GM19455 (cell line): Measurements from ENCODE around the gene KRTAP4-9.
"Not testable (repeated sequence)": the region's sequence is repeated elsewhere in the genome, so short reads cannot be mapped to it uniquely, and the experiment has no call there.

Source experiments
- ATAC-seq: cut with Tn5 transposase; IDR thresholded peaks from one replicate; pipeline ENCODE4 v1.9.1; 2021; ENCODE audit not compliant: unreplicated experiment

The KRTAP4-9 gene

DNA sequence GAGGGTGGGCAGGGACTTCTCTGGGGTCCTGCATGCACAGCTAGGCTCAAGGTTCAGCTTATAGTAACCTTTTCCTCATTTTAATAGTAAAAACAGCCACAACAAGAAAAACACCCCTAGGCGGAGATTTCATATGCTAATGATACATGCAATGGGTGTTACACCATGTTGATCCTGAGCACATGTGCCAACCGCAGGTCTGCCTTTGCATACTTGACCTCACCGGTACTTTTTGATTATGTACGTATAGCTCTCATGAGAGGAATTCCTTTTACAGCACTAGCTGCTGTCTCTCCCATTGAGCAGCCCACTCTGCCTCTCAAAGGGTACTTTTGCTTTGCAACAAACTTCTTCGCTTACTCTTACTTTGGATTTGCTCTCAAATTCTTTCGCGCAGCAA, 9.1 kb upstream of the KRTAP4-9 start:
- ATAC-seq, result no peak

DNA sequence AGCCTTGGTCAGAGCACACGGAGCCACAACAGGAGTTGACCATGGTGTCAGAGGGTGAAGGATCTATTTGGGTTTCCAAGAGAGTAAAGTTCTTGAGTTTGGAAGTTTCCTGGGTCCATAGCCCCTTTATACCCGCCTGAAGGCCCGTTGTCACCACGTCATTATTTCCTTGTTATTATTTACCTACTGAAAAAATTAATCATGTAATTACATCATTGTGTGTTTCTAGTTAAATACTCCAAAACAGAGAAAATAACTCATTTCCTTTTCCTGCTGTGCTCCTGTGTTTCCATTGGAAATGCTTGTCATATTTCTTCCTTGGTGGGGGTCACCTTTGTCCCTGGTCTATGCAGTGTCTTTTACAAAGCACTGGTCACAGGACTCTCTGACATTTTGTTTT, 7.1 kb upstream of the KRTAP4-9 start, which contains the start of gene KRTAP4-8:
Gene KRTAP4-8, minus strand, starts transcription at position 101 of the 400 bp plus-strand sequence. Its CDS starts 58 bp downstream, at position 43.
- ATAC-seq, result no peak

- ATAC-seq, result no peak
These were observed 6.7 kb upstream of the KRTAP4-9 start for GRCh38 chr17:41098481-41098880.

GRCh38 chr17:41099682-41100480, 5.3 kb upstream of the KRTAP4-9 start:
- not testable (repeated sequence) for ATAC-seq

DNA sequence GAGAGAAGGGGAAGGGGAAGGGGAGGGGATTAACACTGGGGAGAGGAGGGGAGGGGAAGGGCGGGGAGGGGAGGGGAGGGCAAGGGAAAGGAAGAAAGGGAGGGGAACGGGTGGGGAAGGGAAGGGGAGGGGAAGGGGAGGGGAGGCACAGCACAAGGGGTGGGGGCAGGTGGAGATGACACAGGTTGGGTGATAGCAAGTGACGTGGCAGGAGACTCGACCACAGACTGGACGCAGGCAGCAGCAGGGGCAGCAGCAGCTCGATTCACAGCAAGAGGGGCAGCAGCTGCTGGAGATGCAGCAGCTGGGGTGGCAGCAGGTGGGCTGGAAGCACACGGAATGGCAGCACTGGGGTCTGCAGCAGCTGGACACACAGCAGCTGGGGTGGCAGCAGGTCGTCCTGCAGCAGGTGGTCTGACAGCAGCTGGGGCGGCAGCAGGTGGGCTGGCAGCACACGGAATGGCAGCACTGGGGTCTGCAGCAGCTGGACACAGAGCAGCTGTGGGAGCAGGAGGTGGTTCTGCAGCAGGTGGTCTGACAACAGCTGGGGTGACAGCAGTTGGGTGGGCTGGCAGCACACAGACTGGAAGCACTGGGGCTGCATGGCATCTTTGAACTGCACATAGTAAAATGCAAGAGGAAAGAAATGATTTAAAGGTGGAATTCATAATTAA, 3.5 kb upstream of the KRTAP4-9 start, which contains the start of gene KRTAP4-16:
Gene KRTAP4-16, minus strand, starts transcription at position 624 of the 674 bp plus-strand sequence. Its CDS starts 0 bp downstream, at position 624.
- no peak for ATAC-seq

DNA sequence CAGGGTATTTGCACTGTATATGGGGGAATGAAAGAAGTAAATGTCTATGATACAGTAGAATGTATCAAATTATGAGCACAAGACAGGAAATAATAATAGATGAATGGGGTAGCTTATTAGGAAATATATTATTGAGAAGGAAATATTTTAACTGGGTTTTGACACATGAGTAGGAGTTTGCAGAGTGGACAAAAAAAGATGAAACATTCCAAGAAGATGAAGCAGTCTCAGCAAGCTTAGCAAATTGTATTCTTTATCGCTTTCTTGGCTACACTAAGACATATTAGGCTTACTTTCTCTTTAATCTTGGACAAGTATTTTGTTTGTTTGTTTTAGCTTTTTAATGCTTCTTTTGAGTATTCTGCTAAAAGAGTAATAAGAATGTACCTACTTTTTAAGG, 1.3 kb upstream of the KRTAP4-9 start:
- ATAC-seq, result no peak

- not testable (repeated sequence) for ATAC-seq
These were observed 677 bp upstream of the KRTAP4-9 start for GRCh38 chr17:41104386-41105038.

DNA sequence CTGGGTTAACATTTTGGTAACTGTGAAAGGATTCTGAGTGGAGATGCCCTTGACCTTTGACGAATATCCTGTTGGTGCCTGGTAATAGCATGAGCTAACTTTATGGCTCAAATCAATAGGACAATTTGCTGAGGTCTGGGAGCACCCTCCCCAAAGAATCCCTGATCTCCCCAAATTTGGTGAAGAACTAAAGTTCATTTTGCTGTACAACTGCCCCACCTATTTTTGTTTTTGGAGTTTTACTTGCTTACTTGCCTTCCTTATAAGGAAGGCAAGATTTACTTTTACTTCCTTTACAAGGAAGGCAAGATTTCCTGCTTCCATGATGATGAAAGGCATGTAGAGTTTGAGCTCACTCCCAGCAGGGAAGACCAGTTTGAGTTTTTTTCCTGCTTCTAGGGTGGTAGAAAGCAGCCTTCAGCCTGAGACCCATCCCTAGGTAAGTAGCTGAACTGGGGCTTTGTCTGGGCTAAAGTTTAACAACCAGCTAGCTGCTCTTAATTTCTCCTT, 2.8 kb downstream of the KRTAP4-9 start:
- ATAC-seq, result no peak

GRCh38 chr17:41108728-41109386, 3.7 kb downstream of the KRTAP4-9 start:
- ATAC-seq, result not testable (repeated sequence)

DNA sequence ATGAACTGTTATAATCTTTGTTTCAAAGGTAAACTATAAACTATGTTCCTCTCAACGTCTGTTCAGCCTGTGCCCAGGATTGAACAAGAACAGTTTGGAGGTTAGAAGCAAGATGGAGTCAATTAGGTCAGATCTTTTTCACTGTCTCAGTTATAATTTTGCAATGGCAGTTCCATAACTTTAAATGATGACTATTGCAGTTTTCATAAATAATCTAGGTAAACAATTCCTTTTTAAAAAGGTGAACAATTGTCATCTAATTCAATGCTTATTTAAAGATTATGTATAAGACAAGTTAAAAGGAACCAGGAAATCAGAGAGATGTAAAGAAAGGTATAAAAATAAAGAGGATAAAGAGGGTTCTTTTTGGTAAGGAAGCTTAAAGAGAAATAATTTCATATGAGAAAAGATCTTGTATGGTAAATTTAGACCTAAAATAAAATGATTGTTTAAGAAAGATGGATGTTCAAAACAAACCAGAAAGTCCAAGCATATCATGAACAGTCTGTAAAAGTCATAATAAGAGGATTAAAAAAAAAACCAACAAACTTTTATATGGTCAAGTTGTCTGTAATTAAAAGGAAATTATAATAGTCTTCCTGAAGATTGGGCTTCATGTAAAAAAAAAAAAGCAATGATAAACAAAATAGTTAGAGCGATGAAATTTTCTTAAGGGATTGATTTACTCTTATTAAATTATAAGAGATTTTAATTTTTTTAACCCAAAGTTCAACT, 6.1 kb downstream of the KRTAP4-9 start:
- no peak for ATAC-seq

- ATAC-seq, result no peak
These were observed 11.1 kb downstream of the KRTAP4-9 start for GRCh38 chr17:41116297-41116696.

DNA sequence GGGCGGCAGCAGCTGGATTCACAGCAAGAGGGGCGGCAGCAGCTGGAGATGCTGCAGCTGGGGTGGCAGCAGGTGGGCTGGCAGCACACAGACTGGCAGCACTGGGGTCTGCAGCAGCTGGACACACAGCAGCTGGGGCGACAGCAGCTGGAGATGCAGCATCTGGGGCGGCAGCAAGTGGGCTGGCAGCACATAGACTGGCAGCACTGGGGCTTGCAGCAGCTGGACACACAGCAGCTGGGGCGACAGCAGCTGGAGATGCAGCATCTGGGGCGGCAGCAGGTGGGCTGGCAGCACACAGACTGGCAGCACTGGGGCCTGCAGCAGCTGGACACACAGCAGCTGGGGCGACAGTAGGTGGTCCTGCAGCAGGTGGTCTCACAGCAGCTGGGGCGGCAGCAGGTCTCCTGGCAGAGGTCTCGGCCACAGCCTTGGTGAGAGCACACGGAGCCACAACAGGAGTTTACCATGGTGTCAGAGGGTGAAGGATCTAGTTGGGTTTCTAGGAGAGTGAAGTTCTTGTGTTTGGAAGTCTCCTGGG, 12.7 kb downstream of the KRTAP4-9 start, which contains the start of gene KRTAP4-11:
Gene KRTAP4-11, minus strand, starts transcription at position 528 of the 541 bp plus-strand sequence. Its CDS starts 58 bp downstream, at position 470.
- ATAC-seq, result not testable (repeated sequence)

DNA sequence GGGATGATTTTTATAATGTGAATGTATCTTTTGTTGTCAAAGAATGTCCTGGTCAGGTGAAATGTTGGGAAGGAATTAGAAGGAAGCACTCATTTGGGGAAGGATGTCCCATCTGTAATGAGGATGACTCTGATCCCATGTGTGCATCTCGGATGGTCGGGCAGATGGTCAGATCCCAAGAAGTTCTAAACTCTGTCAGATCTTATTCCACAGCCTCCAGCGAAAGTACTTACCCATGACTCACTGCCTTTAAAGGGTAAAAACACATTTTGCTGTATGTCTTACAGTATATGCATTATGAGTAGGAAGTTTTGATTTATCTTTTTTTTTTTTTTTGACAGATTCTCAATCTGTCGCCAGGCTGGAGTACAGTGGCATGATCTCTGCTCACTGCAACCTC, 13.5 kb downstream of the KRTAP4-9 start:
- ATAC-seq, result no peak

DNA sequence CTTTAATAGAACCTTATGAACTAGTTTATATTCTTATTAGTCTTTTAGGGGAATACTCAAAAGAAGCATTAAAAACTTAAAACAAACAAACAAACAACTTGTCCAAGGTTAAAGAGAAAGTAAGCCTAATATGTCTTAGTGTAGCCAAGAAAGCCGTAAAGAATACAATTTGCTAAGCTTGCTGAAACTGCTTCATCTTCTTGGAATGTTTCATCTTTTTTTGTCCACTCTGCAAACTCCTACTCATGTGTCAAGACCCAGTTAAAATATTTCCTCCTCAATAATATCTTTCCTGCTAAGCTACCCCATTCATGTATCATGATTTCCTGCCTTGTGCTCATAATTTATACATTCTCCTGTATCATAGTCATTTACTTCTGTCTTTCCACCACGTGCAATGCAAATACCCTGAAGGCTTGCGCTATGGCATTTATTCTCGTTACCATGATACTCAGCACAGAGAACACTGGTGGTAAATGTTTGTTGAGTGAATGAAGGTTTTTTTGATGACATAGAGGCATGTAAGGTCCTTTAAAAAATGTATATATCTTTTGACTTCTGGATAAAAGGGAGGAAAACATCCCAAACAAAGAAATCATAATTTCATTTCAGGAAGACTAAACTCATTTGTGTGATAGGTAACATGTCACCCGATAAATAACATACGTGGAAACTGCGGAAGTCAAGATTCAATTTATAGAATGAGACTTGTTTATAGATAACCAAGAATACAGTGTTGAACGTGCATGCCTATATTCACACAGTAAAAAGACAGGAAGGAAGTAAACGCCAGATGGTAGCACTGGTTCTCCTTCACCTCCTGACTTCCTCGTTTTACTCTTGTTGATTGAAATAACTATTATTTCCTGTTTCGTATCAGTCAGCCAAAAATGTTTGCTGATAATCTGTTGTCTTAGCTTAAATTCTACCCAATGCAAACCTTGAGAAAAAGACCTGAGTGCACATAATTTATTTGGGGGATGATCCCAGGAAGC, 14.8 kb downstream of the KRTAP4-9 start:
- not testable (repeated sequence) for ATAC-seq

DNA sequence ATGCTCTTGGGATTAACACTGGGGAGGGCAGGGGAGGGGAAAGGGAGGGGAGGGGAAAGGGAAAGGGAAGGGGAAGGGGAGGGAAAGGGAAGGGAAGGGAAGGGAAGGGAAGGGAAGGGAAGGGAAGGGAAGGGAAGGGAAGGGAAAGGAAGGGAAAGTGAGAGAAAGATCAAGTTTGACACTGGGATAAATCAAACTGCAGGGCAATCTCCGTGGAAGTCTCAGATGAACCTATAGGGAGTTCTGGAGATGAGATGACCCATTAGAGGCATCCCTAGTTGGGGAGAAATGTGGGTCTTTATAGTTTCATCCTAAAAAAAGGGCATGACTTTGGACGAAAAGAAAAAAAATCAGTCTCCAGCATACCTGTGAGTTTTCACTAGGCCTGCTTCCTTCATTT, 16.6 kb downstream of the KRTAP4-9 start:
- no peak for ATAC-seq

- ATAC-seq, result not testable (repeated sequence)
These were observed 18.3 kb downstream of the KRTAP4-9 start for GRCh38 chr17:41123292-41123990.

- not testable (repeated sequence) for ATAC-seq
These were observed 18.8 kb downstream of the KRTAP4-9 start, which contains the start of gene KRTAP4-12 for GRCh38 chr17:41123991-41124371. Gene KRTAP4-12, minus strand, starts transcription at chr17:41124182. Its CDS starts 60 bp downstream, at chr17:41124122.

- no peak for ATAC-seq
These were observed 19.9 kb downstream of the KRTAP4-9 start for GRCh38 chr17:41125064-41125463.
